Measurements from ENCODE around the gene TMEM125. TPM values are rescaled to one million over a fixed set of nuclear protein-coding genes. Genes with fewer than 3 reads are reported as not detected.

Gene TMEM125
- total and polyA plus RNA-seq, 10 of the 15 experiments (the other 5 are each of a cell fraction or from before 2014, with no cell fraction given) = 0.28 TPM; not detected in 9

DNA sequence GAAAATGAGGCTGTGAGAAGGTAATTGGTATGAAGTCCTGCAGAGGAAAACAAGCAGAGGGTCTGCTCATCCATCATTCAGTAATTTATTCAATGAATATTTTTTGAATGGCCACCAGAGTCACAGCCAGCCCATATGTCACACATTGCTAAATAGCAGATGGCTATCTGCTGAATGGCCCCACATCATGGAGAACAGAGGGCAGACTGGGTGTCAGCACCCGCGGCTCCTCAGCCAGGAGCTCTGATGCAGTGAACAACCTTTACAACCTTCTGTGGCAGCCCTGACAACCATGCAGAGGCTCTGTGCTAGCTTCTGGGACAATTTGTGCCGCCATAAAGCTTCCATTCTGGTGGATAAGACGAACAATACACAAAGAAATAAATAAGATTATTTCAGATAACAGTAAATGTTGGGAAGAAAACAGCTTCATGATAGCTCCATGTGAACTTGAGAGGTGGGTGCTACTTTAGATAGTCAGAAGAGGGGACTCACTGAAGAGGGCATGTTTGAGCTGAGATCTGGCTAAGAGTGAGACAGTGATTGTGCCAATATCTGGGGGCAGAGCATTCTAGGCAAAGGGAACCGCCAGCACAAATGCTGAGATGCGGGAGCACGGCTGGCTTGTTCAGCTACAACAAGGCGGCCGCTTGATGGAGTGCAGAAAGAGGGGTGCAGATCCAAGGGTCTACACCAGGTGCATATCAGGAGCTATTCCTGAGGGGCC lies 18.4 kb downstream of the TMEM125 start:
- Histone ChIP-seq H3K9me3 (replicated peaks; ENCODE audit: control insufficient read depth, insufficient read depth, low read length) (no peaks in the 10 kb centered on the region), H3K4me3 (no peak overlapping the region), H3K27ac (ENCODE audit: control insufficient read depth, insufficient read depth) (no peak overlapping the region), H3K27me3 (replicated peaks in 1 of 2; ENCODE audit: control insufficient read depth in 2 of 2, insufficient read depth in 2 of 2, low read length in 1 of 2) (no peaks in the 10 kb centered on the region; a peak in 2 of 4 replicates), H4K20me1 (ENCODE audit: control insufficient read depth, insufficient read depth) (no peaks in the 10 kb centered on the region), H2AFZ (ENCODE audit: control insufficient read depth, low read depth, low read length) (no peak overlapping the region), H3K79me2 (ENCODE audit: control insufficient read depth, insufficient read depth, low read length) (no peaks in the 10 kb centered on the region), H3K4me2 (ENCODE audit: control insufficient read depth, insufficient read depth) (no peak overlapping the region), H3K4me1 (ENCODE audit: control insufficient read depth, insufficient read depth, low read length) (no peaks in the 10 kb centered on the region), H3K9ac (ENCODE audit: control insufficient read depth, insufficient read depth, low read length) (no peak overlapping the region), H3K36me3 (ENCODE audit: control insufficient read depth in 2 of 2, insufficient read depth in 2 of 2, low read length in 1 of 2) (no peaks in the 10 kb centered on the region)
- FAIRE-seq (no peak), ATAC-seq (no peak), DNase-seq (ENCODE audit: low read depth, low spot score) (no peak)
- intact Hi-C loops (cut with micrococcal nuclease; ENCODE audit: unreplicated experiment) = no loop called here
- TF ChIP-seq, protein P1, sequence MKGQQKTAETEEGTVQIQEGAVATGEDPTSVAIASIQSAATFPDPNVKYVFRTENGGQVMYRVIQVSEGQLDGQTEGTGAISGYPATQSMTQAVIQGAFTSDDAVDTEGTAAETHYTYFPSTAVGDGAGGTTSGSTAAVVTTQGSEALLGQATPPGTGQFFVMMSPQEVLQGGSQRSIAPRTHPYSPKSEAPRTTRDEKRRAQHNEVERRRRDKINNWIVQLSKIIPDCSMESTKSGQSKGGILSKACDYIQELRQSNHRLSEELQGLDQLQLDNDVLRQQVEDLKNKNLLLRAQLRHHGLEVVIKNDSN (IDR thresholded peaks at IDR 0.05; ENCODE audit: borderline replicate concordance, extremely low read length, insufficient read depth, low read depth, low read length) = no peak
- TF ChIP-seq JUND (IDR thresholded peaks at IDR 0.05; ENCODE audit: low read depth, low read length) = no peak
- TF ChIP-seq, protein P2, sequence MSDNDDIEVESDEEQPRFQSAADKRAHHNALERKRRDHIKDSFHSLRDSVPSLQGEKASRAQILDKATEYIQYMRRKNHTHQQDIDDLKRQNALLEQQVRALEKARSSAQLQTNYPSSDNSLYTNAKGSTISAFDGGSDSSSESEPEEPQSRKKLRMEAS (IDR thresholded peaks at IDR 0.05; ENCODE audit: low read depth, low read length) = no peak
- TF ChIP-seq, protein P3, sequence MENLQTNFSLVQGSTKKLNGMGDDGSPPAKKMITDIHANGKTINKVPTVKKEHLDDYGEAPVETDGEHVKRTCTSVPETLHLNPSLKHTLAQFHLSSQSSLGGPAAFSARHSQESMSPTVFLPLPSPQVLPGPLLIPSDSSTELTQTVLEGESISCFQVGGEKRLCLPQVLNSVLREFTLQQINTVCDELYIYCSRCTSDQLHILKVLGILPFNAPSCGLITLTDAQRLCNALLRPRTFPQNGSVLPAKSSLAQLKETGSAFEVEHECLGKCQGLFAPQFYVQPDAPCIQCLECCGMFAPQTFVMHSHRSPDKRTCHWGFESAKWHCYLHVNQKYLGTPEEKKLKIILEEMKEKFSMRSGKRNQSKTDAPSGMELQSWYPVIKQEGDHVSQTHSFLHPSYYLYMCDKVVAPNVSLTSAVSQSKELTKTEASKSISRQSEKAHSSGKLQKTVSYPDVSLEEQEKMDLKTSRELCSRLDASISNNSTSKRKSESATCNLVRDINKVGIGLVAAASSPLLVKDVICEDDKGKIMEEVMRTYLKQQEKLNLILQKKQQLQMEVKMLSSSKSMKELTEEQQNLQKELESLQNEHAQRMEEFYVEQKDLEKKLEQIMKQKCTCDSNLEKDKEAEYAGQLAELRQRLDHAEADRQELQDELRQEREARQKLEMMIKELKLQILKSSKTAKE (IDR thresholded peaks at IDR 0.05; ENCODE audit: low read depth, poor library complexity, severe bottlenecking) = no peak
- SMC1A ChIA-PET (ENCODE audit: uncharacterized antibody, unreplicated experiment) = interaction anchor here (0.7 to 1.5 kb wide), 3 partner anchors 45 to 475 kb away, joined by 3 to 4 read pairs (median 3); no protein-coding TSS in a partner anchor
- CTCF ChIA-PET = no interaction called here
- 64% methylated on average over 9 of the region's 9 CpGs for WGBS (ENCODE audit: insufficient coverage, insufficient replicate concordance, low lambda C conversion rate, missing lambda C conversion rate)
- POLR2A ChIA-PET = no interaction called here
- RAD21 ChIA-PET (ENCODE audit: unreplicated experiment) = interaction anchor here (1.4 kb wide), 1 partner anchor 48 kb away, joined by 4 read pairs; no protein-coding TSS in a partner anchor
- in situ Hi-C loops (cut with MboI) = no loop called here
- no TSS peak for BruUV-seq (replicated peaks)

All from GM12878 (cell line).